Measurements from ENCODE around the gene DDIT4.

Gene DDIT4

GRCh38 chr10:72261784-72262404, 11.8 kb upstream of the DDIT4 start:
- Histone ChIP-seq H3K27ac (no peak overlapping the region), H3K27me3 (no peaks in the 10 kb centered on the region), H3K4me3 (ENCODE audit: low read depth in 1 of 2, low read length in 1 of 2) (no peak overlapping the region), H3K36me3 (no peaks in the 10 kb centered on the region), H3K9me3 (no peaks in the 10 kb centered on the region), H3K4me1 (ENCODE audit: control insufficient read depth in 1 of 2, insufficient read depth in 1 of 2, low read depth in 1 of 2, low read length in 1 of 2) (peaks cover 20 to 27% of the 10 kb centered on the region in 2 experiments)
- TF ChIP-seq CTCF (IDR thresholded peaks at IDR 0.05): no peak

- no peaks in the 10 kb centered on the region for H3K27me3 ChIP-seq
- no peaks in the 10 kb centered on the region for H3K9me3 ChIP-seq
- no peak overlapping the region for H3K27ac ChIP-seq
- no peak for TF ChIP-seq CTCF (IDR thresholded peaks at IDR 0.05)
- H3K36me3 ChIP-seq: no peaks in the 10 kb centered on the region
- peaks cover 14 to 18% of the 10 kb centered on the region in 2 experiments for H3K4me1 ChIP-seq (ENCODE audit: control insufficient read depth in 1 of 2, insufficient read depth in 1 of 2, low read depth in 1 of 2, low read length in 1 of 2)
- no peak overlapping the region for H3K4me3 ChIP-seq (ENCODE audit: low read depth in 1 of 2, low read length in 1 of 2)
Observed at GRCh38 chr10:72263613-72264241, 10.0 kb upstream of the DDIT4 start.

GRCh38 chr10:72264536-72264935, 9.2 kb upstream of the DDIT4 start:
- H3K4me1 ChIP-seq (ENCODE audit: control insufficient read depth in 1 of 2, insufficient read depth in 1 of 2, low read depth in 1 of 2, low read length in 1 of 2): peaks cover 14 to 18% of the 10 kb centered on the region in 2 experiments
- H3K27ac ChIP-seq: no peak overlapping the region
- TF ChIP-seq CTCF (IDR thresholded peaks at IDR 0.05): no peak
- H3K36me3 ChIP-seq: no peaks in the 10 kb centered on the region
- no peaks in the 10 kb centered on the region for H3K9me3 ChIP-seq
- H3K4me3 ChIP-seq (ENCODE audit: low read depth in 1 of 2, low read length in 1 of 2): no peak overlapping the region
- H3K27me3 ChIP-seq: no peaks in the 10 kb centered on the region

- H3K4me3 ChIP-seq (ENCODE audit: low read depth in 1 of 2, low read length in 1 of 2): no peak overlapping the region
- no peak overlapping the region for H3K27ac ChIP-seq
- no peaks in the 10 kb centered on the region for H3K36me3 ChIP-seq
- no peaks in the 10 kb centered on the region for H3K9me3 ChIP-seq
- H3K4me1 ChIP-seq (ENCODE audit: control insufficient read depth in 1 of 2, insufficient read depth in 1 of 2, low read depth in 1 of 2, low read length in 1 of 2): peaks cover 10 to 11% of the 10 kb centered on the region in 2 experiments
- no peak for TF ChIP-seq CTCF (IDR thresholded peaks at IDR 0.05)
- H3K27me3 ChIP-seq: no peaks in the 10 kb centered on the region
Observed at GRCh38 chr10:72265508-72265907, 8.2 kb upstream of the DDIT4 start.

GRCh38 chr10:72265990-72266865, 7.5 kb upstream of the DDIT4 start:
- Histone ChIP-seq H3K27me3 (no peaks in the 10 kb centered on the region), H3K4me1 (ENCODE audit: control insufficient read depth in 1 of 2, insufficient read depth in 1 of 2, low read depth in 1 of 2, low read length in 1 of 2) (peaks cover 3 to 5% of the 10 kb centered on the region in 2 experiments), H3K4me3 (ENCODE audit: low read depth in 1 of 2, low read length in 1 of 2) (no peak overlapping the region), H3K36me3 (no peaks in the 10 kb centered on the region), H3K9me3 (no peaks in the 10 kb centered on the region), H3K27ac (no peak overlapping the region)
- no peak for TF ChIP-seq CTCF (IDR thresholded peaks at IDR 0.05)
